ENCODE data around the gene PLA2G12A.

The PLA2G12A gene

DNA sequence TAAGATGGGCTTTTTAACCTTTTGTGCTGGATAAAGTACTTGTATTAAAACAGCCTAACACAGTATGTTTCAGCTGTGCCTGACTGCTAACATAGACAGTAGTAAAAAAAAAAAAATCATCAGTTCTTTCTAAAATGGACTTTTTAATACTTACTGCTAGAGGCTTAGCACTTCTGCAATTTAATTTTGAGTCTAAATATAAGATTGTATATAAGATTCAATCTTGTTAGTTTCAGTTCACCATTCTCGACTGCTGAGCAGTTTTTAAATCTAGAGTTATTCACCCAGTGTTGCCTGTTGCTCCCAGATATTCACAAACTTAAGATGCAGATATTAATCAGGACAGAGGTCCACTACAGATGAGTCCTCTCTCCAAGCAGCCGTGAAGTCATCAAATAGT lies 6.8 kb downstream of the PLA2G12A start:
- no peaks in the 10 kb centered on the region for H3K27me3 ChIP-seq (ENCODE audit: low read depth, low read length)
- no peak overlapping the region for H3K27ac ChIP-seq (ENCODE audit: low read length)
- H3K9me3 ChIP-seq (ENCODE audit: control insufficient read depth in 1 of 2, low read length in 2 of 2) = no peaks in the 10 kb centered on the region
- H3K36me3 ChIP-seq (ENCODE audit: control insufficient read depth in 1 of 2, insufficient read depth in 2 of 2, low read length in 2 of 2) = no peaks in the 10 kb centered on the region
- no peak overlapping the region for H3K4me3 ChIP-seq (ENCODE audit: low read depth in 1 of 2, low read length in 2 of 2)
- H3K4me1 ChIP-seq (ENCODE audit: control insufficient read depth in 1 of 2, insufficient read depth in 2 of 2, low read length in 2 of 2) = no peaks in the 10 kb centered on the region

DNA sequence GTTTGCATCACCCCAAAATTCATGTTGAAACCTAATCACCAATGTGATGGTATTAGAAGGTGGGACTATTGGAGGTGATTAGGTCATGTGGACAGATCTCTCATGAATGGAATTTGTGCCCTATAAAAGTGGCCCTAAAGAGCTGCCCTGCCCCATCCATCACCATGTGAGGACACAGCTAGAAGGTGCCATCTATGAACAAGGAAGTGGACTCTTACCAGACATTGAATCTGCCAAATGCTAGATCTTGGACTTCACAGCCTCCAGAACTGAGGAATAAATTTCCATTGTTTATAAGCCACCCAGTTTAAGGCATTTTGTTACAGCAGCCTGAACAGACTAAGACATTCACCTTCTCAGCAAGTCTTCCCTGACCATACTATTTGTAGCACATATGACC lies 7.5 kb downstream of the PLA2G12A start:
- Histone ChIP-seq H3K36me3 (ENCODE audit: control insufficient read depth in 1 of 2, insufficient read depth in 2 of 2, low read length in 2 of 2) (no peaks in the 10 kb centered on the region), H3K4me3 (ENCODE audit: low read depth in 1 of 2, low read length in 2 of 2) (no peak overlapping the region), H3K27me3 (ENCODE audit: low read depth, low read length) (no peaks in the 10 kb centered on the region), H3K27ac (ENCODE audit: low read length) (no peak overlapping the region), H3K9me3 (ENCODE audit: control insufficient read depth in 1 of 2, low read length in 2 of 2) (no peaks in the 10 kb centered on the region), H3K4me1 (ENCODE audit: control insufficient read depth in 1 of 2, insufficient read depth in 2 of 2, low read length in 2 of 2) (no peaks in the 10 kb centered on the region)

DNA sequence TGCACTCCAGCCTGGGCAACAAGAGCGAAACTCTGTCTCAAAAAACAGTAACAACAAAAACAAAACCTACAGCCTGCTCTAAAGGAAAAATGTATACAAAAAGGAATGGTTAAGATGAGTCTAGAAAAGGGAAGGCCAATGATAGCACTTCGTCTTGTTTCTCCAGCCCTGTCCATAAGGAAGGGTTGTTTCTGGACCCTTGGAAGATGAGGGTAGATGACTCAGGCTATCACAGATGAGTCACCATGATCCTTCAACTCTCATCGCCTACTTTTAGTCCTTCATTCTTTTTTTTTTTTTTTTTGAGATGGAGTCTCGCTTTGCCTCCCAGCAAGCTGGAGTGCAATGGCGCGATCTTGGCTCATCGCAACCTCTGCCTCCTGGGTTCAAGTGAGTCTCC lies 8.8 kb downstream of the PLA2G12A start:
- no peaks in the 10 kb centered on the region for H3K27me3 ChIP-seq (ENCODE audit: low read depth, low read length)
- H3K4me3 ChIP-seq (ENCODE audit: low read depth in 1 of 2, low read length in 2 of 2) = no peak overlapping the region
- no peak overlapping the region for H3K27ac ChIP-seq (ENCODE audit: low read length)
- no peaks in the 10 kb centered on the region for H3K4me1 ChIP-seq (ENCODE audit: control insufficient read depth in 1 of 2, insufficient read depth in 2 of 2, low read length in 2 of 2)
- no peaks in the 10 kb centered on the region for H3K9me3 ChIP-seq (ENCODE audit: control insufficient read depth in 1 of 2, low read length in 2 of 2)
- H3K36me3 ChIP-seq (ENCODE audit: control insufficient read depth in 1 of 2, insufficient read depth in 2 of 2, low read length in 2 of 2) = peaks cover 9% of the 10 kb centered on the region in 2 donors

DNA sequence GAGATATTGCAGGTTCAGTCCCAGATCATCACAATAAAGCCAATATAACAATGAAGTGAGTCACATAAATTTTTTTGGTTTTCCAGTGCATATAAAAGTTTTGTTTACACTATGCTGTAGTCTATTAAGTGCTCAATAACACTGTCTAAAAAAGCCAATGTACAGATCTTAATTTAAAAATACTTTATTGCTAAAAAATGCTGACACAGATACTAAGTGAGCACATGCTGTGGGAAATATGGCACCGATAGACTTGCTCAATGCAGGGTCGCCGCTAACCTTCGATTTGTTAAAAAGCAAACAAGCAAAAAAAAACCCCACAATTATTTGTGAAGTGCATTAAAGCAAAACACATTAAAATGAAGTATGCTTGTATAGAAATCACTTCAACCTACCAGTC lies 10.3 kb downstream of the PLA2G12A start:
- no peak overlapping the region for H3K4me3 ChIP-seq (ENCODE audit: low read depth in 1 of 2, low read length in 2 of 2)
- peaks cover 9 to 13% of the 10 kb centered on the region in 2 donors for H3K36me3 ChIP-seq (ENCODE audit: control insufficient read depth in 1 of 2, insufficient read depth in 2 of 2, low read length in 2 of 2)
- H3K27me3 ChIP-seq (ENCODE audit: low read depth, low read length) = no peaks in the 10 kb centered on the region
- no peaks in the 10 kb centered on the region for H3K4me1 ChIP-seq (ENCODE audit: control insufficient read depth in 1 of 2, insufficient read depth in 2 of 2, low read length in 2 of 2)
- no peaks in the 10 kb centered on the region for H3K9me3 ChIP-seq (ENCODE audit: control insufficient read depth in 1 of 2, low read length in 2 of 2)
- H3K27ac ChIP-seq (ENCODE audit: low read length) = no peak overlapping the region

DNA sequence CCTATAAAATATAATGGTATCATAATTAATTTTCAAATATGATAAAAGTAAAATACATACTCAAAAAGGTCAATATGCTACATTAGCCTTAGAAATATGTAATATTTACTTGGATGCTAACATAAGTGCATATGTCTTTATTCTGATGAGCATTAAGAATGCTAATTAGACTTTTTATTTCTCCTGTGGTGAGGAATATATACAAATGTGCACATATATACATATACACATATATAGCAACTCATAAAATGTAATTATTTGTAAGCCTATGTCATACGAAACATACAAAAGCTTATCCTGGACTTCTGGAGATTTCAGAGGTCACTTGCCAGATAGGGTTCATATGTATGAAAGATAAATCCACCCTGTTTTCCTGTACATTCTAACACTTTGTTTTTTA lies 11.1 kb downstream of the PLA2G12A start:
- Histone ChIP-seq H3K27me3 (ENCODE audit: low read depth, low read length) (no peaks in the 10 kb centered on the region), H3K4me3 (ENCODE audit: low read depth in 1 of 2, low read length in 2 of 2) (no peak overlapping the region), H3K27ac (ENCODE audit: low read length) (no peak overlapping the region), H3K9me3 (ENCODE audit: control insufficient read depth in 1 of 2, low read length in 2 of 2) (no peaks in the 10 kb centered on the region), H3K4me1 (ENCODE audit: control insufficient read depth in 1 of 2, insufficient read depth in 2 of 2, low read length in 2 of 2) (no peaks in the 10 kb centered on the region), H3K36me3 (ENCODE audit: control insufficient read depth in 1 of 2, insufficient read depth in 2 of 2, low read length in 2 of 2) (peaks cover 9 to 20% of the 10 kb centered on the region in 2 donors)

DNA sequence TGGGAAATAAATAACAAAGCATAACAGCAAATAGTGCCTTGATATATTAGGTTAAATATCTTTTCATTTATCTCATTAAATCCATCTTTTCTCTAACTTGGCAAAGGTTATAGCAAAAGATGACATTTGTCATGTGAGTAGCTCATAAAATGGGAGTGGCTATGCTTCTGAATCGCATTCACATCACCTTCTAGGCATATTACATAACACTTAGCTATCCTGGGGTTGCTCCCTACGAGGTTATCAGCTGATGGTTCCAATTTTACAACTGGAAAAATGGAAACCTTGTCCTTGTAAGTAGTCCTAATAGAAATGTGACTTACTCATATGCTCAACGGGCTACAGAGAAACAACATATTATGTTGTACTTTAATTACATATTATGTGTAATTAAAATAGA lies 16.4 kb downstream of the PLA2G12A start:
- peaks cover 18 to 30% of the 10 kb centered on the region in 2 donors for H3K36me3 ChIP-seq (ENCODE audit: control insufficient read depth in 1 of 2, insufficient read depth in 2 of 2, low read length in 2 of 2)
- H3K4me1 ChIP-seq (ENCODE audit: control insufficient read depth in 1 of 2, insufficient read depth in 2 of 2, low read length in 2 of 2) = no peaks in the 10 kb centered on the region
- H3K27ac ChIP-seq (ENCODE audit: low read length) = no peak overlapping the region
- H3K9me3 ChIP-seq (ENCODE audit: control insufficient read depth in 1 of 2, low read length in 2 of 2) = no peaks in the 10 kb centered on the region
- H3K4me3 ChIP-seq (ENCODE audit: low read depth in 1 of 2, low read length in 2 of 2) = no peak overlapping the region
- H3K27me3 ChIP-seq (ENCODE audit: low read depth, low read length) = no peaks in the 10 kb centered on the region

DNA sequence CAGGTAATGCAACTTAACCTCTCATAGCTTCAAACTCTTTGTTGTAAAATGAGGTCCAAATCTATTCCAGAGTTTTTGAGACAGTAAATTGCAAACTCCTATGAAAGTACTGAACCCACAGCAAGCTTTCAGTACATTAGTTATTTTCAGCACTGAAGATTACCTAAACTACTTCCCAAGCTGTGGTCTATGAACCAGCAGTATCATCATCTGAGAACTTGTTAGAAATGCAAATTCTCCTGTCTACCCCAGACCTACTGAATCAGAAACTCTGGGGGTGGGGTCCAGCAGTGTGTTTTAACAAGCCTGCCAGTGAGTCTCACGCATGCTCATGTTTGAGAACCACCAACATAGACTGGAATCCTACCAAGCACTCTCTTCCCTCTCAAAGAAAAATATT lies 20.9 kb downstream of the PLA2G12A start:
- Histone ChIP-seq H3K27me3 (ENCODE audit: low read depth, low read length) (no peaks in the 10 kb centered on the region), H3K27ac (ENCODE audit: low read length) (no peak overlapping the region), H3K9me3 (ENCODE audit: control insufficient read depth in 1 of 2, low read length in 2 of 2) (no peaks in the 10 kb centered on the region), H3K4me3 (ENCODE audit: low read depth in 1 of 2, low read length in 2 of 2) (no peak overlapping the region), H3K36me3 (ENCODE audit: control insufficient read depth in 1 of 2, insufficient read depth in 2 of 2, low read length in 2 of 2) (peaks cover 9 to 12% of the 10 kb centered on the region in 2 donors), H3K4me1 (ENCODE audit: control insufficient read depth in 1 of 2, insufficient read depth in 2 of 2, low read length in 2 of 2) (no peaks in the 10 kb centered on the region)

DNA sequence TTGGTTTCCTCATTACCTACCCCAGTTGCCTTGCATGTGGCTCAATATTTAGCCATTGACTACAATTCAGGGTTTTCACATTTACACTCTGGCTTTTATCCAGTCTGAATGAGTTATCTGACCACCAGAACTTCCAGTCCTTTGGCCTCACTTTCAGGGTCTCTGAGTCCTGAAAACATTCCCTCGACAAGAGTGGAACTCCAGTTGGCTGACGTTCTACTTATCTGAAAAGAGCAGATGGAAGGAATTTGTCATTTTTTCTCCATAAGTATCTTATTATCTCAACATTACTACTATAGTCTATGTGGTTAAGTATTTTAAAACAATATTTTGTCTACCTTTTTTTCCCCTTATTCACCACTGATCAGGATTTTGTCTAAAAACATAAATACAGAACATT lies 21.4 kb downstream of the PLA2G12A start:
- Histone ChIP-seq H3K27ac (ENCODE audit: low read length) (no peak overlapping the region), H3K27me3 (ENCODE audit: low read depth, low read length) (no peaks in the 10 kb centered on the region), H3K36me3 (ENCODE audit: control insufficient read depth in 1 of 2, insufficient read depth in 2 of 2, low read length in 2 of 2) (peaks cover 6 to 7% of the 10 kb centered on the region in 2 donors), H3K4me1 (ENCODE audit: control insufficient read depth in 1 of 2, insufficient read depth in 2 of 2, low read length in 2 of 2) (no peaks in the 10 kb centered on the region), H3K4me3 (ENCODE audit: low read depth in 1 of 2, low read length in 2 of 2) (no peak overlapping the region), H3K9me3 (ENCODE audit: control insufficient read depth in 1 of 2, low read length in 2 of 2) (no peaks in the 10 kb centered on the region)

DNA sequence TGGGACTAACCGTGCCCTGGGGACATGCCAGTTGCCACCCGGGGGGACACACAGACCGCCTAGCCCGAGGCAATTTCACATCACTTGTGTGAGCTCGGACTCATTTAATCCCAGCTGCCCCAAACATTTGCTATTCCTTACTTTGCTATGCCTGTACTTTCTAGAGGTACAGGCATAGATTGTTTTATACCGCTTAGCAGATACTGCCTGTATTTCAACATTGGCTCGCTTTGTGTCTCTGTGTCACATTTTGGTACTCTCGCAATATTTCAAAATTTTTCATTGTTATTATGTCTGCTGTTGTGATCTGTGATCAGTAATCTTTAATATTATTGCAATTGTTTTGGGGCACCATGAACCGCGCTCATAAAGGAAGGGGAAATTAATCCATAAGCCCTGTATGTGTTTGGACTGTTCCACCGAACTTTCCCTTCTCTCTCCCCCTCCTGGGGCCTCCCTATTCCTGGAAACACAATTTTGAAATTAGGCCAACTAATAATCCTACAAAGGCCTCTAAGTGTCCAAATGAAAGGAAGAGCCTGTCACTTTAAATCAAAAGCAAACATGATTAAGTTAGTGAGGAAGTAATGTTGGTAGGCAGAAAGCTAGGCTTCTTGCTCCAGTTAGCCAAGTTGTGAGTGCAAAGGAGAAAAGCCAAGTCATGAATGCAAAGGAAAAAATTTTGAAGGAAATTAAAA lies 26.1 kb downstream of the PLA2G12A start:
- peaks cover 0 to 6% of the 10 kb centered on the region in 2 donors for H3K4me1 ChIP-seq (ENCODE audit: control insufficient read depth in 1 of 2, insufficient read depth in 2 of 2, low read length in 2 of 2)
- no peaks in the 10 kb centered on the region for H3K36me3 ChIP-seq (ENCODE audit: control insufficient read depth in 1 of 2, insufficient read depth in 2 of 2, low read length in 2 of 2)
- H3K27me3 ChIP-seq (ENCODE audit: low read depth, low read length) = no peaks in the 10 kb centered on the region
- H3K9me3 ChIP-seq (ENCODE audit: control insufficient read depth in 1 of 2, low read length in 2 of 2) = no peaks in the 10 kb centered on the region
- peak overlapping the region; percentile 57 for H3K27ac ChIP-seq (ENCODE audit: low read length)
- H3K4me3 ChIP-seq (ENCODE audit: low read depth in 1 of 2, low read length in 2 of 2) = peak overlapping the region; percentile 62 to 88

DNA sequence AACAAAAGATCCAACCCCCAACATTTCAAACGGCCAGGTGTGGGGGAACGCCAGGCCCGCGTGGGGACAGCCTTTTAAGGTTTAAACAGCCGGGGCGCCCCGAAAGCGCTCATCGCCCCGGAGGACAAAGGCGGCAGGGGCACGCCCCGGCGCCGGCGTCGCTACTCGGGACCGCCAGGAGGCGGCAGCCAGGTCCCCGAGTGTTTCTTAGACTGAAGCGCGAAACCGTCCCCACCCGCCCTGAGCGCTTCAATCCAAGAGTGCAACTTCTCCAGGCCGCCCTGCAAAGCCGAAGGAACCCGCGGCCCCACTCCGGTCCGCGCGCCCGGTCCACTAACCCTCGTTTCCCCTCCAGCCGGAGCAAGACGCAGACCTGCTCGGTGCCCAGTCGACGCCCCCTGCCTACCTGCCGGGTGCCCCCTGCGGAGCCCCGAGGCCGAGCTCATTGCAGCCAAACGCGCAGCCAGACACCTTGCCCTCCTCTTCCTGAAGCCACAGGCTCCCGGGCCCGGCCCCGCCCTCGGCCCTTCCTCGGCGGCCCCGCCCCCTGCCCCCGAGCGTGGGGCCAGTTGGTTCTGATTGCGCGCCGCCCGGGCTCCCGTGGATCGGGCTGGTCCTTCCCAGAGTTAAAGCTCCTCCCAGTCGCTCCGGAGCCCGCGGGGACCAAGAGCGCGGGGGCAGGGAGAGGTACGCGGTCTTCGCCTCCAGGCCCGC lies 26.8 kb downstream of the PLA2G12A start, which contains the start of gene CASP6:
TSS of gene CASP6 (minus strand) at position 496 of the 714 bp plus-strand sequence. CDS start at position 446, 50 bp downstream.
- Histone ChIP-seq H3K27me3 (ENCODE audit: low read depth, low read length) (no peaks in the 10 kb centered on the region), H3K9me3 (ENCODE audit: control insufficient read depth in 1 of 2, low read length in 2 of 2) (no peaks in the 10 kb centered on the region), H3K4me1 (ENCODE audit: control insufficient read depth in 1 of 2, insufficient read depth in 2 of 2, low read length in 2 of 2) (peaks cover 0 to 6% of the 10 kb centered on the region in 2 donors), H3K4me3 (ENCODE audit: low read depth in 1 of 2, low read length in 2 of 2) (peak within 1 kb of the TSS; percentile 62 to 88), H3K27ac (ENCODE audit: low read length) (peak within 1 kb of the TSS; percentile 74), H3K36me3 (ENCODE audit: control insufficient read depth in 1 of 2, insufficient read depth in 2 of 2, low read length in 2 of 2) (peaks cover 0 to 4% of the 10 kb centered on the region in 2 donors)

DNA sequence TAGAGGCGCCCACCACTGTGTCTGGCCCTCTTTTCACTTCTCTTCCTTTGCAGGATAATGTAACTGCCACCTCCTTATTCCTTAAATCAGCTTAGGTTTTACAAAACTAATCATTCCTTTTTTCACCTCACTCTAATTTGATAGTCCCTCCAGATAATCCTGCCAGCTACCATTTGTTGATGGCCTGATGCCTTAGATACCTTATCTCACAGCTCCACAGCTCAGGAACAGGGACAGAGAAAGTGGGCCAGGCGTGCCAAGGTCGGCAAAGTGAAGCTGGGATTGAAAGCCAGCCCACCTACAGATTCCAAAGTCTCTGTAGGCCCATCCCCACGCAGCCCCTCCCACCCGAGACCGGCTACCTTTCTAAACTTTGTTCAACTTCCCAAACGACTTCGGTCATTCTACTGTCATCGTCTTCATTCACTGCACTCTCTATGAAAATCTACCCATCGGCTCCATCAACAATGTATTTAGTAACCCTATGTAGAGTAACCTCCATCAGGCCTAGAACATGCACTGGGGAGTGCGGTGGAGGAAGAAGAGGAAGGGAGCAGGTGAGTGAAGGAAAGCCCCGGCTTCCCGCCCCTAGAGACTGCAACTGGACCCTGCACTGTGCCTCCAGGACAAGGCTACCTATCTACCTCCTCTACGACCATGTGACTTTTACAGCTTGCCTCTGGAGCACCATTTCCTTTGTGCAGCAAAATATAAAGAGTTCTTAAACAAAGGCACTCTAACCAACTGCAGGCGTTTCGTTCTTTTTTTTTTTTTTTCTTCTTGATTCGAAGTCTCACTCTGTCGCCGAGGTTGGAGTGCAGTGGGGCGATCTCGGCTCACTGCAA lies 28.1 kb downstream of the PLA2G12A start:
- peaks cover 0 to 4% of the 10 kb centered on the region in 2 donors for H3K36me3 ChIP-seq (ENCODE audit: control insufficient read depth in 1 of 2, insufficient read depth in 2 of 2, low read length in 2 of 2)
- H3K9me3 ChIP-seq (ENCODE audit: control insufficient read depth in 1 of 2, low read length in 2 of 2) = no peaks in the 10 kb centered on the region
- H3K4me3 ChIP-seq (ENCODE audit: low read depth in 1 of 2, low read length in 2 of 2) = peak overlapping the region; percentile 62 to 88
- H3K27me3 ChIP-seq (ENCODE audit: low read depth, low read length) = no peaks in the 10 kb centered on the region
- H3K27ac ChIP-seq (ENCODE audit: low read length) = peak overlapping the region; percentile 74
- H3K4me1 ChIP-seq (ENCODE audit: control insufficient read depth in 1 of 2, insufficient read depth in 2 of 2, low read length in 2 of 2) = peaks cover 0 to 6% of the 10 kb centered on the region in 2 donors

Data from muscle layer of duodenum (tissue), 2 donors.